K562 (cell line): Measurements from ENCODE around the gene ELAVL3. TPM values are rescaled to one million over a fixed set of nuclear protein-coding genes. Genes with fewer than 3 reads are reported as not detected.

Source experiments
- DNMT1 ChIP-seq: fragments of 450-650 bp; IDR thresholded peaks from 2 replicates; pipeline ENCODE4 v1.6.1; 2016; ENCODE audit warnings: antibody characterized with exemption, mild to moderate bottlenecking
- GATAD2B ChIP-seq: fragments of 450-650 bp; IDR thresholded peaks from 2 replicates; pipeline ENCODE4 v1.6.1; 2017; ENCODE audit warnings: mild to moderate bottlenecking, borderline replicate concordance
- GTF2F1 ChIP-seq: IDR thresholded peaks from 2 replicates; pipeline ENCODE4 v1.6.1; 2011; ENCODE audit warnings: low read depth, low read length, improper control_type of control experiment
- HES1 ChIP-seq: fragments of 450-650 bp; IDR thresholded peaks from 2 replicates; pipeline ENCODE4 v1.6.1; 2016; ENCODE audit warnings: low read depth, mild to moderate bottlenecking, moderate library complexity
- HINFP ChIP-seq: fragments of 450-650 bp; conservative IDR thresholded peaks from 2 replicates; pipeline ENCODE4 v1.6.1; 2016; ENCODE audit warnings: missing genetic modification characterization, low read depth, mild to moderate bottlenecking, control low read depth, missing compliant biosample characterization
- HMG20B ChIP-seq: fragments of 250-450 bp; sonication (Bioruptor Pico); IDR thresholded peaks from 2 replicates; pipeline ENCODE4 v1.5.0; 2021; ENCODE audit warnings: mild to moderate bottlenecking
- NBN ChIP-seq: fragments of 450-650 bp; IDR thresholded peaks from 2 replicates; pipeline ENCODE4 v1.6.1; 2016; ENCODE audit warnings: low read depth, mild to moderate bottlenecking
- NCOA1 ChIP-seq: fragments of 450-650 bp; IDR thresholded peaks from 2 replicates; pipeline ENCODE4 v1.6.1; 2016; ENCODE audit warnings: low read depth
- NR2C1 ChIP-seq, 2 experiments: fragments of 450-650 bp; IDR thresholded peaks; 2 replicates each; pipeline ENCODE4 v1.6.1; 2017; ENCODE audit warnings: mild to moderate bottlenecking in 2 of 2, antibody characterized with exemption in 1 of 2, inconsistent platforms in 1 of 2, missing compliant biosample characterization in 1 of 2, missing genetic modification characterization in 1 of 2
- POLR3G ChIP-seq: IDR thresholded peaks from 2 replicates; pipeline ENCODE4 v1.6.1; 2011; ENCODE audit not compliant: insufficient read length, insufficient replicate concordance; ENCODE audit errors: extremely low read depth
- PRMT5 ChIP-seq: sonication (generic); formaldehyde crosslinking; IDR thresholded peaks from 2 replicates; pipeline ENCODE4 v1.5.0; 2020; ENCODE audit warnings: missing genetic modification reagents
- RUNX1 ChIP-seq: sonication (generic); IDR thresholded peaks from 2 replicates; pipeline ENCODE4 v1.6.1; 2016; ENCODE audit warnings: antibody characterized with exemption, low read depth
- SMC3 ChIP-seq: conservative IDR thresholded peaks from 2 replicates; pipeline ENCODE4 v1.6.1; 2011; ENCODE audit warnings: low read depth, low read length, improper control_type of control experiment; ENCODE audit not compliant: insufficient read depth
- SUPT5H ChIP-seq: fragments of 450-650 bp; IDR thresholded peaks from 2 replicates; pipeline ENCODE4 v1.6.1; 2016
- TBL1XR1 ChIP-seq, 2 experiments: IDR thresholded peaks; 2 replicates each; pipeline ENCODE4 v1.6.1; 2012; ENCODE audit warnings: improper control_type of control experiment in 2 of 2, low read length in 2 of 2, mild to moderate bottlenecking in 1 of 2
- TCF7 ChIP-seq: sonication (generic); IDR thresholded peaks from 2 replicates; pipeline ENCODE4 v1.6.1; 2016; ENCODE audit warnings: antibody characterized with exemption, borderline replicate concordance
- ZBTB49 ChIP-seq: sonication (generic); formaldehyde crosslinking; IDR thresholded peaks from 2 replicates; pipeline ENCODE4 v1.8.0; 2022; ENCODE audit warnings: missing genetic modification reagents, mild to moderate bottlenecking, borderline replicate concordance
- ZHX1 ChIP-seq: fragments of 150-350 bp; conservative IDR thresholded peaks from 2 replicates; pipeline ENCODE4 v1.6.1; 2014; ENCODE audit warnings: low read length
- ZNF436 ChIP-seq: fragments of 250-450, 450-650 bp; sonication (Bioruptor Pico); formaldehyde crosslinking; IDR thresholded peaks from 2 replicates; pipeline ENCODE4 v1.7.0; 2020; ENCODE audit warnings: mild to moderate bottlenecking
- ZNF699 ChIP-seq: fragments of 250-450 bp; sonication (Bioruptor Pico); IDR thresholded peaks from 2 replicates; pipeline ENCODE4 v1.8.0; 2021; ENCODE audit warnings: mild to moderate bottlenecking, moderate library complexity; ENCODE audit not compliant: insufficient replicate concordance
- polyA plus RNA-seq, 8 experiments: library from polyadenylated mRNA; depleted of rRNA in 4 of 8; stranded (reverse) in 5 of 8; unstranded in 3 of 8; fragments of >200 nt; fragmentation: Nextera tagmentation in 2 of 8; fragmentation: Illumina TruSeq in 1 of 8; extraction: Ambion mirVana in 2 of 8; extraction: Trizol in 1 of 8; gene quantifications; 2 replicates each; pipeline versions ENCODE4 v1.2.1 to v1.2.3, GENCODE V29; 2011 to 2014; ENCODE audit warnings: inconsistent platforms in 1 of 8, missing spikeins in 1 of 8
- total RNA-seq, 7 experiments: library from RNA; depleted of rRNA in 6 of 7; stranded (reverse); fragments of >200 nt in 6 of 7; fragmentation: Illumina TruSeq in 2 of 7; extraction: Trizol in 2 of 7; gene quantifications; 2 replicates each; pipeline versions ENCODE4 v1.2.1 to v1.2.3, GENCODE V29; 2011 to 2021; ENCODE audit warnings: low replicate concordance in 1 of 7

The ELAVL3 gene
- total and polyA plus RNA-seq, 9 of the 15 experiments (the other 6 are each of a cell fraction or from before 2014, with no cell fraction given) = not detected

GRCh38 chr19:11435057-11435832 is 45.6 kb downstream of the ELAVL3 start, which contains the start of the genes ODAD3 and PRKCSH (continued):
- TF ChIP-seq HINFP (tag) (peak; percentile 44; the same call in 1 of the 2 replicates), SUPT5H (peak; percentile 79), NBN (peak; percentile 71; the same call in 1 of the 2 replicates), PRMT5 (no peak), DNMT1 (no peak), POLR3G (no peak), ZHX1 (peak; percentile 98), NCOA1 (no peak), ZNF699 (CRISPR knock-in tag) (no peak), RUNX1 (no peak), TCF7 (peak; percentile 81; the same call in 1 of the 2 replicates), GATAD2B (no peak), TBL1XR1 (IDR thresholded peaks at IDR 0.05; ENCODE audit: low read length in 2 of 2) (no peak), GTF2F1 (no peak), HES1 (peak; percentile 61; the same call in 1 of the 2 replicates), ZNF436 (no peak), ZBTB49 (no peak), SMC3 (0 out of 2 replicates have a peak, but pooled peaks have one; percentile 14), NR2C1 (IDR thresholded peaks at IDR 0.05) (peak; percentile 94), NR2C1 (tag; IDR thresholded peaks at IDR 0.05) (peak; percentile 91), HMG20B (CRISPR knock-in tag) (no peak)
